Trophoblast cell (in vitro differentiated cells and primary cell): Measurements from ENCODE around the gene HSD17B7.
A peak's percentile ranks its signal among the peaks of the same experiment; 100 is the strongest.
"Not testable (repeated sequence)": the region's sequence is repeated elsewhere in the genome, so short reads cannot be mapped to it uniquely, and the experiment has no call there.

ENCODE experiments used
- DNase-seq, 2 donors: peaks; one replicate each; pipeline ENCODE4 v3.0.0-alpha.2; 2016
- H2AFZ ChIP-seq: 2 replicates; pipeline ENCODE4 v1.6.1; 2013; ENCODE audit warnings: low read length, moderate library complexity, mild to moderate bottlenecking; ENCODE audit not compliant: insufficient read depth, poor library complexity
- H2AK5ac ChIP-seq: 2 replicates; pipeline ENCODE4 v1.6.1; 2013; ENCODE audit warnings: mild to moderate bottlenecking, low read length
- H2BK120ac ChIP-seq: 2 replicates; pipeline ENCODE4 v1.6.1; 2013; ENCODE audit warnings: low read length, mild to moderate bottlenecking, moderate library complexity; ENCODE audit not compliant: insufficient read depth, poor library complexity
- H2BK12ac ChIP-seq: 2 replicates; pipeline ENCODE4 v1.6.1; 2013; ENCODE audit warnings: mild to moderate bottlenecking, low read length, moderate library complexity
- H2BK5ac ChIP-seq: 2 replicates; pipeline ENCODE4 v1.6.1; 2013; ENCODE audit warnings: low read length, low read depth, moderate library complexity, mild to moderate bottlenecking; ENCODE audit not compliant: poor library complexity
- H3K14ac ChIP-seq: 2 replicates; pipeline ENCODE4 v1.6.1; 2013; ENCODE audit warnings: mild to moderate bottlenecking, low read length
- H3K18ac ChIP-seq: 2 replicates; pipeline ENCODE4 v1.6.1; 2013; ENCODE audit warnings: mild to moderate bottlenecking, low read length
- H3K23ac ChIP-seq: 2 replicates; pipeline ENCODE4 v1.6.1; 2013; ENCODE audit warnings: low read length
- H3K27ac ChIP-seq: 2 replicates; pipeline ENCODE4 v1.5.1; 2013; ENCODE audit warnings: low read depth, mild to moderate bottlenecking, inconsistent platforms, low read length, moderate library complexity
- H3K27me3 ChIP-seq: 2 replicates; pipeline ENCODE4 v1.6.1; 2013; ENCODE audit warnings: inconsistent platforms, mild to moderate bottlenecking, low read length, moderate library complexity; ENCODE audit not compliant: insufficient read depth
- H3K36me3 ChIP-seq, 2 experiments: 1 replicate in 1 of 2; 2 replicates in 1 of 2; pipeline ENCODE4 v1.6.1; 2013; ENCODE audit warnings: low read length in 2 of 2, mild to moderate bottlenecking in 2 of 2, moderate library complexity in 1 of 2; ENCODE audit not compliant: insufficient read depth in 2 of 2, control insufficient read depth in 1 of 2
- H3K4ac ChIP-seq: 2 replicates; pipeline ENCODE4 v1.6.1; 2013; ENCODE audit warnings: low read depth, mild to moderate bottlenecking, low read length, moderate library complexity
- H3K4me1 ChIP-seq, 2 experiments: 1 replicate in 1 of 2; 2 replicates in 1 of 2; pipeline ENCODE4 v1.6.1; 2013; ENCODE audit warnings: low read length in 2 of 2, mild to moderate bottlenecking in 2 of 2, moderate library complexity in 1 of 2; ENCODE audit not compliant: insufficient read depth in 2 of 2, control insufficient read depth in 1 of 2
- H3K4me2 ChIP-seq: 2 replicates; pipeline ENCODE4 v1.6.1; 2013; ENCODE audit warnings: inconsistent platforms, mild to moderate bottlenecking, low read length, moderate library complexity
- H3K4me3 ChIP-seq: 2 replicates; pipeline ENCODE4 v1.5.1; 2013; ENCODE audit warnings: mild to moderate bottlenecking, low read depth, low read length, inconsistent platforms
- H3K79me1 ChIP-seq: one replicate; pipeline ENCODE4 v1.6.1; 2013; ENCODE audit warnings: low read length
- H3K79me2 ChIP-seq: 2 replicates; pipeline ENCODE4 v1.6.1; 2013; ENCODE audit warnings: low read length, mild to moderate bottlenecking; ENCODE audit not compliant: control insufficient read depth, insufficient read depth, poor library complexity
- H3K9ac ChIP-seq: 2 replicates; pipeline ENCODE4 v1.6.1; 2013; ENCODE audit warnings: mild to moderate bottlenecking, low read length
- H3K9me3 ChIP-seq: 2 replicates; pipeline ENCODE4 v1.6.1; 2013; ENCODE audit warnings: low read depth, mild to moderate bottlenecking, control low read depth, inconsistent platforms, low read length; ENCODE audit not compliant: insufficient read depth
- H4K12ac ChIP-seq: 2 replicates; pipeline ENCODE4 v1.6.1; 2013; ENCODE audit warnings: low read depth, mild to moderate bottlenecking, low read length, moderate library complexity
- H4K8ac ChIP-seq: 2 replicates; pipeline ENCODE4 v1.6.1; 2013; ENCODE audit warnings: low read depth, mild to moderate bottlenecking, low read length, moderate library complexity
- H4K91ac ChIP-seq: one replicate; pipeline ENCODE4 v1.6.1; 2013; ENCODE audit warnings: low read depth, mild to moderate bottlenecking, low read length, moderate library complexity
- WGBS: extraction: QIAGEN DNeasy Blood & Tissue Kit; methylation state at CpG from one replicate; pipeline ENCODE4 v1.1.7; 2013; ENCODE audit warnings: missing lambda C conversion rate; ENCODE audit not compliant: insufficient read length, insufficient coverage; ENCODE audit errors: extremely low coverage; 5-methylcytosine and 5-hydroxymethylcytosine counted together

Gene HSD17B7

DNA sequence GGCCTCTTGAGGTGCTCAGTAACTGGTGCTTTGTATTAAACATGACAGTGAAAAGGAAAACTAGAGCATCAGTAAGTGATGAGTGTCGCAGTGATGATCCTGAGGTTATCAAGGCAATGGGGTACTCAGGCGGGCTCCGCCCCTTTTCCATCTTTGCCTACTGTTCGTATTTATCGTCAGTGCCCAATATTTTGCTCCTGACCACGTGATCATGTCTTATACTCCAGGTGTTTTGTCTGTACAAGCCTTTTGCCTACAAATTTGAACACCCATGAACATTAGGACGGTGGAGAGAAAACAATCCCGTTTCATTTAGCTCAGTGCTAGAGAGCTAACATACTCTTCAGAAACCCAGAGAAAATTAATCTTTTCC is 469 bp downstream of the HSD17B7 start:
- H3K14ac ChIP-seq, H3K9ac ChIP-seq, H2AK5ac ChIP-seq, H3K9me3 ChIP-seq, H3K18ac ChIP-seq, H2BK12ac ChIP-seq, H3K4me1 ChIP-seq, H4K91ac ChIP-seq, H3K79me2 ChIP-seq, H4K12ac ChIP-seq, H2BK120ac ChIP-seq, H3K36me3 ChIP-seq, H3K23ac ChIP-seq, H3K27me3 ChIP-seq, H3K4ac ChIP-seq, H2BK5ac ChIP-seq, H2AFZ ChIP-seq, H4K8ac ChIP-seq, H3K79me1 ChIP-seq, H3K4me3 ChIP-seq: not testable (repeated sequence)
- Histone ChIP-seq H3K4me2 (peak overlapping the region; percentile 67), H3K27ac (peak overlapping the region; percentile 53)
- peak in 1 of 2 donors; percentile 13 for DNase-seq
- no CpG with 5 or more reads among the region's 8 CpGs for WGBS

DNA sequence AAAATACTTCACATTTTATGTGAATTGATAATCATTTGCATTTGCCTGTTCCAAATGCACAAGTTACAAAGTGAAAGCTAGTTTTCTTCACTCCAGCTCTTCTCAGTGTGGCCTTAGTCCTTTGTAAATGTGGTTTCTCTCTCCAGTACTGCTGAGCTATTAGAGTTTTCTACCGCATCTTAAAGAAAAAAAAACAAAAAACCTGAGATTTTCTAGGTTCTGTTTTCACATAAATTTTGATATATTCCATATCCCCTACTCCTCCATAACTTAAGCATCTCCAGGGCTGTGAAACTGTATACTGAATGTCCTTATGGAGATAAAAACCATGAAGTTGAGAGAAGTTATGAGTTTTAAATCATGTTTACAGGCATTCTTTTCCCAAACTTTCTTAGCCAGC is 3.8 kb downstream of the HSD17B7 start:
- not testable (repeated sequence) for H2BK12ac ChIP-seq, H4K91ac ChIP-seq, H3K9me3 ChIP-seq, DNase-seq, H3K4me2 ChIP-seq, H3K4me1 ChIP-seq, H3K36me3 ChIP-seq, H2BK120ac ChIP-seq, H2AK5ac ChIP-seq, H4K8ac ChIP-seq, H3K23ac ChIP-seq, H2AFZ ChIP-seq, H3K9ac ChIP-seq, H3K14ac ChIP-seq, H3K18ac ChIP-seq, H3K4ac ChIP-seq, H3K79me1 ChIP-seq, H3K27me3 ChIP-seq, H3K79me2 ChIP-seq, H4K12ac ChIP-seq, H3K27ac ChIP-seq, H2BK5ac ChIP-seq, H3K4me3 ChIP-seq
- WGBS = no CpG with 5 or more reads among the region's 1 CpG

DNA sequence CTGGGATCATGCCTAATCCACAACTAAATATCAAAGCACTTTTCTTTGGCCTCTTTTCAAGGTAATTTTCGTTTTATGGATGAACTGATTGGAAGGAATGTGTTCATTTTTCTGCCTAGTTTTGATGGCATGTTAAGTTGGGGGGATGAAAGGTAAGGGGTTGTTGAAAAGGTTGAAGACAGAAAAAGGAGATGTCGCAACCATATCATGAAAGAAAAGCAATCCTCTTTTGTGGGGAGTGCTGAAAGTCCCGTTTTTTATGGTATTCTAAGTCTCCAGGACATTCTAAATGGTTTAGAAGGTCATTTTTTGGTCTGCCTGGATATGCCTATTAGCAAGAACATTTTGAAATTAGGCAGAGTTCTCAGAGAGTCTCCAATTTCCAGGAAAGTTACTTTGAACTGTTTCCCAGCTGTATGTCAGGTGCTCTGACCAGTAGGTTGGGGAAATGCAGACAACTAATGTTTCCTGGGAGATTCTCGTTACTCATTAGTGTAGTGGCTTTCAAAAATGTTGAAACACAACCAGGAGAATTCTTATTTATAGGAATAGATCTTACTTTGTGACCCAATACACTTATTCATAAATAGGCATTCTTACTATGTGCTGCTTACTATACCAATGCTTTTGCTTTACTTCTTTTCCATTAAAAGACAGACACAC is 6.2 kb downstream of the HSD17B7 start:
- not testable (repeated sequence) for H3K27me3 ChIP-seq, H3K9me3 ChIP-seq, H2AFZ ChIP-seq, H3K4me3 ChIP-seq, H3K4me1 ChIP-seq, H3K14ac ChIP-seq, H4K91ac ChIP-seq, H2BK12ac ChIP-seq, H4K8ac ChIP-seq, H4K12ac ChIP-seq, H3K79me2 ChIP-seq, H3K4ac ChIP-seq, DNase-seq, H2AK5ac ChIP-seq, H3K9ac ChIP-seq, H3K18ac ChIP-seq, H3K4me2 ChIP-seq, H3K27ac ChIP-seq, H3K23ac ChIP-seq, H2BK5ac ChIP-seq, H2BK120ac ChIP-seq, H3K79me1 ChIP-seq
- H3K36me3 ChIP-seq = peaks cover 8 to 13% of the 10 kb centered on the region in 2 experiments
- no CpG with 5 or more reads among the region's 4 CpGs for WGBS

DNA sequence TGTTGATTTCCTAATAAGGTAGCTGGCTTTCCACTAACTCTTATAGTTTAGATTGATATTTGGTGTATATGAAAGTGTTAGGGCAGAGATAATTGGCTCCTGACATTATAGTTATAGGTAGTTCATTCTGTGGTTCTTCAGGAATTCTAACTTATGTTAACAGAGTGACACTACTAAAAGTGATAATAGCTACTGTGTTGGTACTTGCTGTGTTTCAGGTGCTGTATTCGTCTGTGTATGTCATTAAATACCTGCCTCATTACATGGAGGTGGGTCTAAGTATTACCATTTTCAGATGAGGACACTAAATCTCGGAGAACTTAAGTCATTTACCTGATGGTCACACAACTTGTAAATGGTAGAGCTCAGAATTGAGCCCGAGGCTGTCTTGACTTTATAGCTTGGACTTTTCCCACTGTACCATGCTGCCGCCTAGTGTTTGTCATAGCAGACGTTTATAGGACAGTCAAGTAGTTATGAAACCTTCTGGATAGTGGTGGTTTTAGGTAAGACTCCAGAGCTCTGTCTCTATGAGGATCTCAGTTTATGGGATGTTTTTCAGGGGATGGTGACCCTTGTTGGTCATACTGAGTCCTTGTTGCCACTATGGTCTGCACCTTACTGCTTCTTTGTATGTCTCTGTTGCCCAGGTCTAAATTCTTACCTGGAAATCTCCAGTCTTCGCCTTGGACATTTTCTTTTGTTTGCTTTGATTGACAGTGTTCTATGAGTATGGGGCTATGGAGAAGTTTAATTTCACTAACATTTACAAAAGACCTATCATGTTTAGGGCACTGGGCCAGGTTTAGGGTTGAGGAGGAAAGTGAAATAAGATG is 9.7 kb downstream of the HSD17B7 start:
- H3K27ac ChIP-seq, H3K18ac ChIP-seq, H3K79me1 ChIP-seq, H3K23ac ChIP-seq, H3K14ac ChIP-seq, H2BK5ac ChIP-seq, H4K8ac ChIP-seq, H2AK5ac ChIP-seq, H3K4me2 ChIP-seq, H2BK120ac ChIP-seq, H4K12ac ChIP-seq, H3K27me3 ChIP-seq, H2AFZ ChIP-seq, H3K4me1 ChIP-seq, H3K79me2 ChIP-seq, H3K4me3 ChIP-seq, H4K91ac ChIP-seq, H3K4ac ChIP-seq, H3K9ac ChIP-seq, H3K9me3 ChIP-seq, H2BK12ac ChIP-seq: not testable (repeated sequence)
- peak; percentile 59 to 87 for DNase-seq
- no CpG with 5 or more reads among the region's 6 CpGs for WGBS
- peaks cover 8 to 15% of the 10 kb centered on the region in 2 experiments for H3K36me3 ChIP-seq
